ENCODE results near the gene PTGDS.

GRCh38 chr9:136958473-136958872 lies 18.8 kb upstream of the PTGDS start:
- TF ChIP-seq CTCF (IDR thresholded peaks at IDR 0.05), result no peak
- TF ChIP-seq EP300 (IDR thresholded peaks at IDR 0.05), result no peak
- TF ChIP-seq POLR2AphosphoS5 (IDR thresholded peaks at IDR 0.05), result no peak

All from suprapubic skin (tissue), 4 donors.